C4-2B (cell line): ENCODE data around the gene PTF1A.

Experiments
- CTCF ChIP-seq: fragments of 450-650 bp; conservative IDR thresholded peaks from 2 replicates; pipeline ENCODE4 v1.5.1; 2017; ENCODE audit warnings: mild to moderate bottlenecking
- ZFX ChIP-seq: fragments of 450-650 bp; IDR thresholded peaks from 2 replicates; pipeline ENCODE4 v1.6.1; 2017

GRCh38 chr10:23150091-23150490, 42.0 kb upstream of the PTF1A start:
- no peak for TF ChIP-seq CTCF
- no peak for TF ChIP-seq ZFX
